Measurements from ENCODE around the gene HARS2. TPM values are rescaled to one million over a fixed set of nuclear protein-coding genes. Genes with fewer than 3 reads are reported as not detected.

HARS2 gene
- total RNA-seq, 1 experiment from 2014 or later: 20.5 TPM

DNA sequence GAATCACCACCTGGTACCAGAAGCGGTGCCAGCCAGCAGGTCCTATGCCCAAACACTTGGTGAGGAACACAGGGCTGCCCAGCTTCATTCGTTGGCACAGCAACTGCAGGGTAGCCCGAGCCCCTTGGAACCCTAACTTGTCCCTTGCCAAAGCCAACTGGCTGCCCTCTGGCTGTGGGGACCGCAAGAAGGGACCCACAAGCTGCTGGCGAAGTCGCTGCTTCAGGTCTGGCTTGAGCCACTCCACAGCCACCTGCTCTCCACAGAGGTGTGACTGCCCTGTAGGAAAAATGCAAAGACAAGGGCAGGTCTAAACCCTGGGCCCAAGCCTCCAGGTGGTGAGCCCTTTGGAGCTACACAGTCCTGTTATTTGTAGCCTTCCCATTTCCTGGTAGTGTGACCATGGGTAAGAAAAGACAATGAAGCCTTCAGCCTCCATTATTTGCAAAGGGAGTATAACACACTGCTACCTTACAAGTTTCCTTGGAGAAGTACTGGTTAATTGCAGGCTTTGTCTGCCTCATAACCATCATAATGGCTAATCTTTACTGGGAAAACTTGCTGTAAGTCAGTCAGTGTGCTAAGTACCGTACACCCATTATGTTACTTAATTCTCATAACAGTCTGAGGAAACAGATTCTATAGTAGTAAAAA lies 19.7 kb upstream of the HARS2 start:
- no peaks in the 10 kb centered on the region for H3K9me3 Mint-ChIP-seq
- DNase-seq: no peak
- Histone ChIP-seq H3K9ac (ENCODE audit: extremely low read depth, insufficient read length, low read length) (no peak overlapping the region), H3K4ac (ENCODE audit: low read depth, low read length) (no peak overlapping the region), H3K4me2 (ENCODE audit: insufficient read depth, insufficient read length, low read length) (no peak overlapping the region), H4K20me1 (ENCODE audit: control insufficient read depth, insufficient read depth, insufficient read length) (no peaks in the 10 kb centered on the region), H3K9me3 (ENCODE audit: control insufficient read depth, low read depth, low read length) (no peaks in the 10 kb centered on the region), H3K18ac (ENCODE audit: insufficient read length, low read depth, low read length) (no peak overlapping the region), H2AK5ac (ENCODE audit: insufficient read length, low read length) (no peak overlapping the region), H3K27me3 (ENCODE audit: insufficient read depth, low read length) (no peaks in the 10 kb centered on the region), H3K79me1 (ENCODE audit: insufficient read depth, low read depth, low read length, poor library complexity, severe bottlenecking) (no peaks in the 10 kb centered on the region), H3K56ac (ENCODE audit: insufficient read length, low read depth, low read length) (no peak overlapping the region), H4K8ac (replicated peaks; ENCODE audit: insufficient read length, low read depth, low read length) (no peak overlapping the region), H4K5ac (ENCODE audit: insufficient read length, low read depth, low read length) (no peak overlapping the region), H3K23me2 (ENCODE audit: insufficient read length, low read depth, low read length, poor library complexity, severe bottlenecking) (no peaks in the 10 kb centered on the region), H3K27ac (ENCODE audit: insufficient read length, low read depth, low read length) (no peak overlapping the region), H2AFZ (ENCODE audit: low read length) (no peak overlapping the region), H2BK5ac (ENCODE audit: insufficient read length, low read length) (no peak overlapping the region), H3K23ac (ENCODE audit: insufficient read length, low read depth, low read length) (no peak overlapping the region), H4K91ac (ENCODE audit: insufficient read length, low read depth, low read length) (no peak overlapping the region), H3K4me1 (ENCODE audit: insufficient read depth, low read length) (no peaks in the 10 kb centered on the region), H3K79me2 (ENCODE audit: insufficient read depth, low read length) (no peaks in the 10 kb centered on the region), H2BK120ac (ENCODE audit: low read depth, low read length, poor library complexity, severe bottlenecking) (no peak overlapping the region), H2BK15ac (ENCODE audit: low read depth, low read length) (no peak overlapping the region), H3K14ac (ENCODE audit: insufficient read depth, low read length) (no peak overlapping the region), H2BK12ac (ENCODE audit: insufficient read length, low read depth, low read length) (no peak overlapping the region), H2BK20ac (ENCODE audit: low read depth, low read length, poor library complexity, severe bottlenecking) (no peak overlapping the region), H3T11ph (ENCODE audit: low read length) (no peak overlapping the region)
- H3K36me3 Mint-ChIP-seq (ENCODE audit: insufficient read depth in 1 of 3, low read depth in 3 of 3): peaks cover 26 to 81% (median 54%) of the 10 kb centered on the region in 3 experiments; a peak in 6 of 7 replicates
- H3K4me1 Mint-ChIP-seq: peaks cover 0 to 6% of the 10 kb centered on the region in 2 experiments; a peak in 2 of 4 replicates
- H3K27ac Mint-ChIP-seq: peak overlapping the region in 2 of 3 experiments; percentile 2 to 21; a peak in 3 of 7 replicates
- TF ChIP-seq, protein P1, sequence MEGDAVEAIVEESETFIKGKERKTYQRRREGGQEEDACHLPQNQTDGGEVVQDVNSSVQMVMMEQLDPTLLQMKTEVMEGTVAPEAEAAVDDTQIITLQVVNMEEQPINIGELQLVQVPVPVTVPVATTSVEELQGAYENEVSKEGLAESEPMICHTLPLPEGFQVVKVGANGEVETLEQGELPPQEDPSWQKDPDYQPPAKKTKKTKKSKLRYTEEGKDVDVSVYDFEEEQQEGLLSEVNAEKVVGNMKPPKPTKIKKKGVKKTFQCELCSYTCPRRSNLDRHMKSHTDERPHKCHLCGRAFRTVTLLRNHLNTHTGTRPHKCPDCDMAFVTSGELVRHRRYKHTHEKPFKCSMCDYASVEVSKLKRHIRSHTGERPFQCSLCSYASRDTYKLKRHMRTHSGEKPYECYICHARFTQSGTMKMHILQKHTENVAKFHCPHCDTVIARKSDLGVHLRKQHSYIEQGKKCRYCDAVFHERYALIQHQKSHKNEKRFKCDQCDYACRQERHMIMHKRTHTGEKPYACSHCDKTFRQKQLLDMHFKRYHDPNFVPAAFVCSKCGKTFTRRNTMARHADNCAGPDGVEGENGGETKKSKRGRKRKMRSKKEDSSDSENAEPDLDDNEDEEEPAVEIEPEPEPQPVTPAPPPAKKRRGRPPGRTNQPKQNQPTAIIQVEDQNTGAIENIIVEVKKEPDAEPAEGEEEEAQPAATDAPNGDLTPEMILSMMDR (conservative IDR thresholded peaks at IDR 0.05): no peak
- no peak overlapping the region for H3K4me3 Mint-ChIP-seq
- no CpG with 5 or more reads among the region's 7 CpGs for WGBS (ENCODE audit: extremely low coverage, insufficient read length, low lambda C conversion rate)
- no peaks in the 10 kb centered on the region for H3K27me3 Mint-ChIP-seq (ENCODE audit: low read depth)

Measured in H9 (cell line).